SHP77 treated with DMSO at 0.1 percent for 48 hours (cell line): ENCODE results near the gene ATG2A.
A peak's percentile ranks its signal among the peaks of the same experiment; 100 is the strongest.

Experiments
- DNase-seq: peaks from one replicate; lab custom pipeline; 2025; lab: John Stamatoyannopoulos, UW

ATG2A gene

DNA sequence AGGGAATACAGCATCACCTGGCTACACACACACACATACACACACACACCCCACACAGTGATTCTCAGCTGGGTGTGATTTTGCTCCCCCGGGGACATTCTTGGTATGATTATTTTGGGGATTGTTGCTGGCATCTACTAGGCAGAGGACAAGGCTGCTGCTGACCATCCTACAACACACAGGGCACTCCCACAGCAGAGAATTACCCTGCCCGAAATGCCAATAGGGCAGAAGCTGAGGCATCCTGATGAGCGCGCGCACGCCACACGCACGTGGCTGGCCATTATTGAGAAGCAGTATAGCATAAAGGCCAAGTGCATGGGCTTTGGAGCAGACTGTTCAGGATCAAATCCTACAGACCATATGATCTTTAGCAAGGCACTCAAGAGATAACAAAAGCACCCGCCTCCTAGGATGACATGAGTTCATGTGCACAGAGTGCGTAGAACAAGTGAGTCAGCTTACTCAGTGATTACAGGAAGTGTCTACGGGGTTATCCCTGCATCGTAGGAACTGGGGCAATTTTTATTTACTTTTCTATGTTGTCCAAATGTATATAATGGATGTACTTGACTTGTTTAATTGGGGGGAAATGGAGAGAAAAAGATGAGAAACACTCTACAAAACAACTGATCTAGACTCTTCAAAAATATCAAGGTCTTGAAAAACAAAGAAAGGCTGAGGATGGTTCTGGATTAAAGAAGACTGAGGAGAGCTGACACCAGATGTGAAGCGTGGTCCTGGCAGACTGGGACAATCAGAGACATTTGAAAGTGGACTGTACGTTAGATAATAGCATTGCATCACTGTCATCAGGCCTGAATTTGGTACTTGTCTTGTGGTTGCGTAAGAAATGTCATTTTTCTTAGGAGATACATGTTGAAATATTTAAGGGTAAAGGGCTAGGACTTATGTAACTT, 31.4 kb downstream of the ATG2A start:
- no peak for DNase-seq

DNA sequence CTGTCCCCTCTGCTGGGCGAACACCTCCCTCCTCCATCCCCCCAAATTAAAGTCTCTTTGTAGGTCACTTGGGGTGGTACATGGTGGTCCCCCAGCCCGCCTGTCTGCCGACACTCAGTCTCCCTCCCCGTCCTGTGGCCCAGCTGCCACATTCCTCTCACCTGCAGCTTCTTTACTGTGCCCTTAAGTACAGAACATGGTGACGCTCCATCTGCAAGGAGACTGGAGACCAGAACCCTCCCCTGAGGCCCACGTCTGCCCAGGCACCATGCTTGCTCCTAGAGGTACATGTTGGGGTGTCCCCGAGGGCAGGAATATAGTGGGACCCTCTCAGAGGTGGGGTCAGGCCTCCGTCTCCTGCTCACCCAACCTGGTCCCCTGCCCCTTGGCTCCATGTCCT, 33.0 kb downstream of the ATG2A start:
- no peak for DNase-seq

DNA sequence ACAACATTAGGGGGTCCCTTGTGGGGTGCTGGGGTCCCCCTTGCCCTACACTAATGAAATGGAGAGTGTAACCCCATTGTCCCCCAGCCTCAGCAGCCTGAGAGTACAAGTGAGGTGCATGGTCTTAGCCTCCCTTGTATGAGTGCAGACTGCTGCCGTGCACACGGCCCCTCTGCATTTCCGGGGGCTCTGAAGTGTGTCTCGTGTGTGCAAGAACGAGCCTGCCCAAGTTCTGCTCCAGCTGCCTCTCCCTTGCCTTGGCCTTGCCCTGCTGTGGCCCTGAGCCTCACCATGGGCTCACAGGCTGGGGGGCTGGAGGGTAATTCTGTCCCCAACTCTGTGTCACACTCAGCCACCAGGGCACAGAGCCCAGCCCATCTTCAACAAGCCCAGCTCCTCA, 33.4 kb downstream of the ATG2A start:
- DNase-seq, result no peak

DNA sequence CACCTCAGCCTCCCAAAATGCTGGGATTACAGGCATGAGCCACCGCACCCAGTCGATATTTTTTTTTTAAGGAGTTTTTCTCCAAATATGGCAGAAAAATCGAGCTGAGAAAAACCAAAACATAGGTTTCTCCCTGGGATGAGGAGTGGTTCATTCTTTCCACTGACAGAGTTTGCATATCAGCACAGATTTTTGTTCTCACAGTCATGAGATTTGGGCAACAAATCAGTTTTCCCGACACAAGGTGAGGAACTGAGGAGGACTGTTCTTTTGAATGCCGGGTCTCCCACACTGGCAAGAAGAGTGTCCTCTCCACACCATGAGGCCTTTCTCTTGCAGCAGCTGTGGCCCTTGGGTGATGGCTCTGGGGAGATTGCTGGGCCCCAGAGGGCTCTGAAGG, 34.8 kb downstream of the ATG2A start:
- no peak for DNase-seq

DNA sequence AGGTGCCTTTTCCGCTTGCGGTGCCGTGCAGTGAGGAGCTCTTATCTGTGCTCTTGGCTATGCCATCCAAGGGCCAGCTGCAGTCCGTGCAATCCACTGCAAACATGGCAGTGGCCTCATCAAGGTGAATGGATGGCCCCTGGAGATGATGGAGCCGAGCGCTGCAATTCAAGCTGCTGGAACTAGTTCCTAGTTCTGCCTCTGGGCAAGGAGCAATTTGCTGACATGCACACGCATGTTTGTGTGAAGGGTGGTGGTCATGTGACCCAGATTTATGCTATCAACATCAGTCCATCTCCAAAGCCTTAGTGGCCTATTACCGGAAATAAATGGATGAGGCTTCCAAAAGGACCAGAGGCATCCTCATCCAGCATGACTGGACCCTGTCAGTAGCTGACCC, 35.5 kb downstream of the ATG2A start:
- DNase-seq, result no peak

DNA sequence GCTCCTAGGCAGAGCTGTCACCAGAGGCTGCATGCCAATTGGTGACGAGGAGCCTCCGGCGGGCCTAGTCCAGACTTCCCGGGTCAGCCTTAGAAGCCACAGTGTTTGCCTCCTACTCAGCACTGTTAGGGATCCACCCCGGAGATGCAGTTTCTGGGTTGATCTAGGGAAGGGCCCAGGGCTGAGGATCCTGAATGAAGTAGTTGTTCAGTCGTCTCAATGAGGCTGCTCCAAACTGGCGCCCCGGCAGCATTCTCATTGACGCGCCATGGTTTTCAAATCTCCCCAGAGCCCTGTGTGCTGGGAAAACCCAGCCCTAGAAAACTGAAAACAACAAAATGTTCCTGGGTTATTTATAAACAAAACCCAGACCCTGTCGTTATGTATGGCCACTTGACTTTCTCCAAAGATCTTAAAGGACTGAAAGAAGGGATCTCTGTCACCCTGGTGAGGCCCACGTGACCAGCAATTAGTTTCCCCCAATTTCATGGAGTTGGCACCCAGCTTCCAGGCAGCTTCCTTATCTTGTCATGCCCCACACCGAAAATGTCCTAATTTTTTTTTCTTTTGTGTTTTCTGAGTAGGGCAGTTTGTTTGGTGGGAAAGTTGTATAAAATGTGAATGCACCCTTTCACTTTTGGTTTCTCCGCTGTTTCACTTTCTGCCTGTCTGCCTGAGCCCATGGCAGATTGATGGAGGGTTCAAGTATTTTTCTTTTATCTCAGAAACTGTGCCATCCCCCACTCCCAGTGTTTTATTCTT, 36.6 kb downstream of the ATG2A start:
- DNase-seq, result no peak

DNA sequence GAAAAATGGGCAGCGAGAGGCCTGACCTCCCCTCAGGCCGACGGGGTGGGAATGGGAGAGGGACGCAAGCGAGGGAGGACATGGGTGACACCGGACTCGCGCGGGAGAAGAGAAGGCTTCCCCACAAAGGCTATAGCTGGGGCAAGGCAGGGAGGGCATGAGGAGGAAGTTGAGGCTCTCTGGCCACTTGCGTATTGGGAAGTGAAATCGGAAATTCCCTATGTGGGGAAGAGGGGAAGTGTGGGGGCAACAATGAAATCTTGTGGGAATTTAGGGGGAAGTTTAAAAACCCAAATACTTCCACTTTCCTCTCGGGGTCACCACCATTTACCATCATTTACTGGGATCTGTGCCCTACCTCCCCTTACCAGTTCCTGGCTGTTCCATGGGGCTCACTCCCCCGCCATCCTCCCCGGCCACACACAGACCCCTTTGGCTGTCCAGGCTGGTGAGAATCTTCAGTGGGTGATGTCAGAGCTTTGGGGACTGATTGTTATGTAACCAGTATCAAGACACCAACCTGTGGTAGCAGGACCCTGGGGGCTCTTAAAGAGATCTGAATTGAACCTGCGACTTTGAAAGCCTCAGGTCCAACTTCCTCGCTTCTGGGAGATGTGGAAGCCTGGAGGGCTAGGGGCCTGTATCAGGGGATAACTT, 37.6 kb downstream of the ATG2A start:
- no peak for DNase-seq

DNA sequence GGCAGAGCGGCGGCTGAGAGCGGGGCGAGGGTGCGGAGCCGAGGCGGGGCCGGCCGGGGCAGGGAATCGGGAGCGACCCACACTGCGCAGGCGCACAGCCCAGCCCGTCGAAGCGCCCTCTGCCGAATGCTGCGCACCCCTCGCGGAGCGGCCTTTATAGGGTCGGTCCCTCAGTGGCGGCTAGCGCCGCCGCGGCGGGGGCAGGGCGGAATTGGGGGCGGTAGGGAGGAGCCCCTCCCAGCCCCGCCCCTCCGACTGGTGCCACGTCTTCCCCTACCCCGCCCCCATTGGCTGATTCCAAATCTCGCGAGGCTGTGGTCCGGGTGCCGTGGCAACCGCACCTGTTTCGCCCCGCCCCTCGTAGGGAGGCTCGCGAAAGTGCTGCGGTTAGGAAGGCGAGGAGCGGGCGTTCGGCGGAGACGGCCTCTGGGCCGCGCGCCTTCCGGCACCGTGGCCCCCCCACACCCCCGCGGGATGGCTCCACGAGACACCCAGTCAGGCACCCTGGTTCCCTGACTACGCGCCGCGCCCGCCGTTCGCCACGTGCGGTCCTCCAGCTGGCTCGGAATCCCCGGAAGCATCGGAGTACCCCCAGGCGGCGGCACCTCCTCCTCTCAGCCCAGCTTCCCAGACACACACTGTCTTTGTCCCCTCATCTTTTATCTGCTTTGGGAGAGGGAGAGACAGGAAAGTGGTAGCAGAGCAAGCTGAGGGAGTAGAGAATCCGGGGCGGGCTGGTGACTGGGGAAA, 38.3 kb downstream of the ATG2A start, which contains the start of gene EHD1:
TSS of gene EHD1 (minus strand) at position 128 of the 750 bp plus-strand sequence. CDS start 157 bp downstream, outside the sequence.
- DNase-seq, result peak; percentile 84

DNA sequence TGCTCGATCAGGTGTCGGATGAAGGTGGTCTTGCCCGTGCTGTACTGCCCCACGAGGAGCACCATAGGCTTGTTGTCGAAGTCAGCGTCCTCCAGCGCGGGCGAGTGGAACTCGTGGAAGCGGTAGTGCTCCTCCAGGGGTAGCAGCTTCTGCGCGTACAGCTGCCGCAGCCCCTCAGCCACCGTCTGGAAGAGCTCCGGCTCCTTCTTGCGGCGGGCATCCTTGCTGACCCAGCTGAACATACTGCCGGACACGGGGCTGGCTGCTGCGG, 38.9 kb downstream of the ATG2A start:
- DNase-seq, result no peak

DNA sequence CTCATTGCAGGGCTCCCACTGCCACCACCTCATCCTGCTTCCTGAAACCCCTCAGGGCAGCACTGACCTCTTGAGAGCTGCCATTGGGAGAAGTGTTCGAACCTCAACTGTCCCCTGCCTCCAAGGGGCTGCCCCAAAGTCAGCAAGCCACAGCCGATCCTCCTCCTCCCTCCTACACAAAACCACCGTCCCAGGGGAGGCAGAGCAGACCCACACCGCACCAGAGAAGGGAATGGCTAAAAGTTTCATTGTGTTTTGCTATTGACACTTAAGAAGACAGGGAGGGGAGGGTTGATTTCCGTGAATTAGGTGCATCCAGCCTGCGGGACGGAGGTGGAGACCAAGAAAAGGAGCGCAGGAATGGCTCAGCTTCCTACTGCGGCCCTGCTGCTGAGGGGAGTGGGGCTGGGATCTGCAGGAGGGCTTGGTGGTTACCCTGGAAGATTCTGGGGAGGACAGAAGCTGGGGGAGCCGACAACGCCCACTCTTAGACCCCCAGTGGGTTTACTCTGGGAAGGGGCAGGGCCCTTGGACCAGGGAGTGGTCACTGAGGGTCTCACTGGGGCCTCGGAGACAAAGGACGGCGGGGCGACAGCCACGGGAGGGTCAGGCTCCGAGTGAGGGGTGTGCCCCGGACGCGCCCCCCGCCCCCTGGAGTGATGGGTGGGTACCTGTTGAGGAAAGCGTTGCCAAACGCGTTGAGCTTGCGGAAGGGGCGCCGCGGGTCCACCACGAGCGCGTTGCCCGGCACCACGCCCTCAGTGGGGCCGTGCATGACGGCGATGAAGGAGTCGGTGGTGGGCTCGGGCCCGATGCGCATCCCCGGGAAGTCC, 39.4 kb downstream of the ATG2A start:
- DNase-seq, result no peak

DNA sequence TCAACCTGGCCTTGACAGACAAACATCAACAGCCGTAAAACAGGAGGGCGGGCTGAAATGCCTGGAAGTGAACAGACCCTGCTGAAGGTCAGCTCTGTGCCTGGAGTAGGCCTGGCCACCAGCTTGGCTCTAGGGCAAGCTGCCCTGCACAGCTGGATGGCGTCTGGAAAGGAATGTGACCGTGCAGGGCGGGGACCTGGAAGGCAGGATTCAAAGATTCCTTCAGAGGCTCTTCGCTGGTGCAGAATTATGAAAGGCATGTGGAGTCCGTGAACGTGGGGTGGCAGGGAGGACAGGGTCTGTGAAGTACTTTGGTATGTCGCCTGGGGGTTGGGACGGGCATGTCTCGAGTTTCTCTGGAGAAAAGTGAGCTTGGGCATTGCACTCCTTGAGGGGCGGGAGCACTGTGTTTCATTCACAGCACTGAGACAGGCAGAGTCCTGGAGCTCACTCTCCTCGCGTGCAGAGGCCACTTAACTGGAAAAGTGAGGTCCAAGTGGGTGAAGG, 40.1 kb downstream of the ATG2A start:
- no peak for DNase-seq

DNA sequence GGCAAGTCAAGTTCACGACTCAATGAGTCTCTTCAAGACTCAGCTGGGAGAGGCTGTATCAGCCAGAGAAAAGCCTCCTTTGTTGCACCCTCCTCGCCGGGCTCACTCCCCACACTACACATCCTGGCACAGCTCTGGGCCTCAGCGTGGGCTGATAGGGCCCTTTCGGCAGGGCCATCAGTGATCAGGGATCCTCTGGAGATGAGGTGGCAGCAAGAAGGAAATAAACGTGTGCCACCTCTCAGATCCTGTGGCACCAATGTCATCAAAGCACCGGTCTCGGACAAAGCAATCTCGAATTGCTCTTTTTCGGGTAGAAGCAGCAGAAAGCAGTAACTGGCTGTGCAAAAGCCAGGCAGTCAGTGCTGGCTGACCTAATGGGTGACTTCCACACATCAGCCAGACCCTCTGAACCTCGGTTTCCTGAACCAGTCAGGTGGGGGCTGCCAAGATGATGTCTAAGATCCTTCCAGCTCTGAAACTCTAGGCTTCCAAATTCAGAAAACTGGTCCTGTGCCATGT, 40.7 kb downstream of the ATG2A start:
- no peak for DNase-seq

DNA sequence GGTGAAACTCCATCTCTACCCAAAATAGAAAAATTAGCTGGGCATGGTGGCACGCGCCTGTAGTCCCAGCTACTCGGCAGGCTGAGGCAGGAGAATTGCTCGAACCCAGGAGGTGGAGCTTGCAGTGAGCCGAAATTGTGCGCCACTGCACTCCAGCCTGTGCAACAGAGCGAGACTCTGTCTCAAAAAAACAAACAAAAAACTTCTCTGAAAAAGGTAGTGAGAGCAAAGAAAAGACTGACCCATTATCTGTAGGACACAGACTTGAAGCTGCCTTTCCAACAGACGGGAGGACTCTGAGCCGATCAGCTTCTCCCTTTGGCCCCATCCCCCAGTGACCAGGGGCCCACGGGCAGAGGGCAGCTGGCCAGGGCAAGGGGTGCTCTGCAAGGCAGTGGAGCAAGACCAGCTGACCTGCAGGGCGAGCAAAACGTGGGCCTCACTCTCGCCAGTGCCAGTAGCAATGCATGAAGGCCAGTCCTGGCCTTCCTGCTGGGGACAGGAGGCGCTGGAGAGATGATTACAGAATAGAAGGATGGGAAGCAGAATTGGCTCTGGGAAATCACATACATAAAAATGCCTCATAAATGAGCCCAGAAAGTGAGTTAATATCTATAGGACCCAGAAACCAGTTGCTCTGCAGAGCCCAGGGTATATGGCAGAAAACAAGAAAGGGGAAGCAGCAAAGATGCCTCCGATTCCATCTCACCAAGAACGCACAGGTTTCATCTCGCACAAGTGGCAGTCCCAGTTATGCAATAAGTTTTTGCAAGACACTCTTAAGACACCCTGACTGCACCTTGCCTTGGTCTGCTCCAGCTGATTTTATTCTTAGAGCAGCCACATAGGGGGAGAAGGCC, 41.4 kb downstream of the ATG2A start:
- no peak for DNase-seq

DNA sequence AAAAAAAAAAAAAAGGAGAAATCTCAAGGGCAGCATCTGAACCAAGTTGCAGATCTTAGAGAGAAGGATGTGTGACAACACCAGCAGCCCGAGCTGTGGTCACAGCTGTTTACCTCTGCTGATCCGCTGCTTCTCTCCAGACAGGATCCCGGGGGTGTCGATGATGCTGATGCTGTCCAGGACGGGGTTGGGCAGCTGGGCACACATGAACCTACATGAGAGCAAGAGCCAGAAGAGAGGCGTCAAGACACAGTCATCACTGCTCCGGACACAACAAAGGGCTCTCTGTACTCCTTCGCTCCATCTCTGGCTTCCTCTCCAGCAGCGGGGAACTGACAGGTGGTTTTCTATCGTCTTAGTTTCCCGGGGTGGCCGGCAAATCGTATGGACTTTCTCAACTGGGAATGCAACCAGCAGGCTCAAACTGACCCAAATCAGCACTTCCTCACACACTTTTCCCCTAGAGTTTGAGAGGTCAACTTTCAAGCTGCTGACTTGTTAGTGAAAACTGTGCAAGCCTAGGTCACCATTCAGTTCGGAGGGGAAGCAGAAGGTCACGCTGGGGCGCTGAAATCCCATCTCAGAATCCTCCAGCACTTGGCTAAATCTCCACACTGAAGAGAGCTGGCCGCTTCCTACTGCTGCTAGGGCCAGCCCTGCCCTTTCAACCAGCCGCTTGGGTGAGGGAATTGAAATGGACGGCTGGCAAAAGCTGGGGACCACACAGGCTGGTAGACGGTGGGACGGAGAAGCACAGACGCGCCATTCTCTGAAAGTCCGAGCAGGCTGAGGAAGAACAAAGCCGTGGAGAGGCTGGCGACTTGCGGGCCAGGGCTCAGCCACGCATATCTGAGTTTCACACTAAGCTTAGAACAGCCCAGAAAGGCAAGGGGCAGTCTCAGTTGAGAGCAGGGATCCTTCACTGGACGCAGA, 42.4 kb downstream of the ATG2A start:
- DNase-seq, result no peak

DNA sequence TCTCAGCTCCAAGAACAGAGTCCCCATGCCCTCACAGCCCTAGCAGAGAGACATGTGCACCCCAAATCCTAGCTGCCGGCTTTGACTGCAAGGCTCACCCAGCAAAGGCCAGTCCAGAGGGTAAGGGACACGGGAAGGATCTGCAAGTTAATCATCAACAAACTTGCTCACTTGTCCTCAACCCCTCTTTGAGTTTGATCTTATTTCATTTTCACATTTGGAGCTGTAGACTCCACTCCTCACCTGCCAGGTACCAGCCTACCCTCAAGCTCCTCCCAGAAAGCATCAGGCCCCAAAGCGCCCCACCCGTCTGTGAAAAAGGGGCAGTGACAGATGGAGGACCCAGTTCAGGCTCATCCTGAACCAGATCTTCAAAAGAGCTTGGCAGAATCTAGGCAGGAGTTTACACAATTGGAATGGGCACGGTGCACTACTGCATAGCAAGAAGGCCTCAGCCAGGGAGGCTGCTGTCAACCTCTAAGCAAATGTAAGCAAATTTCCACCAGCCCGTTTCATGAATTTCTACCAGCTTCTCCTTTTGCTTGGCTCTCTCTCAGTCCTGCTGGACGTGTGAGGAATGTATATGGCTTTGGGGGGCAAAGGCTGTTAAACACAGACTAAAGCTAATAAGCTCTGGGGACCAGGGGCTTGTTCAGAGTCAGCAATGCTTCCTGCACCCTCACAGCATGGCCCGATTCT, 44.1 kb downstream of the ATG2A start:
- no peak for DNase-seq

DNA sequence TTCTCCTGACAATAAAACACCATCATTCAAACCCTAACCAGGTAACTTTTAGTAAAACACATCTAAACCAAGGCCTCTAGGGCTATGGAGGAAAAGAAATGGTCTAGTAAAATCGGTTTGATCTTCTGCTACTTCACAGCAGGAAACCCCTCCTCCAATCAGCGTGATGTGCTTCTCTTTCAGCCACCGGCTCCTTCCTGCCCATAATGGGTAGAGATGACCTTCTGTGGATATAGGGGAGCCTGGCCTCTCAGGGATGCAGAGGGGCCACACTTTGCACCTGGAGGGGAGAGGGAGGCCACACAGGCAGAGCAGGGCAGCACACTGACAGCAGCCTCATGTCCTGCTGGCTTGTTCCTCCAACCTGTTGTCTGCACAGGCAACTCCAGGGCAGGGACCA, 45.5 kb downstream of the ATG2A start:
- no peak for DNase-seq

DNA sequence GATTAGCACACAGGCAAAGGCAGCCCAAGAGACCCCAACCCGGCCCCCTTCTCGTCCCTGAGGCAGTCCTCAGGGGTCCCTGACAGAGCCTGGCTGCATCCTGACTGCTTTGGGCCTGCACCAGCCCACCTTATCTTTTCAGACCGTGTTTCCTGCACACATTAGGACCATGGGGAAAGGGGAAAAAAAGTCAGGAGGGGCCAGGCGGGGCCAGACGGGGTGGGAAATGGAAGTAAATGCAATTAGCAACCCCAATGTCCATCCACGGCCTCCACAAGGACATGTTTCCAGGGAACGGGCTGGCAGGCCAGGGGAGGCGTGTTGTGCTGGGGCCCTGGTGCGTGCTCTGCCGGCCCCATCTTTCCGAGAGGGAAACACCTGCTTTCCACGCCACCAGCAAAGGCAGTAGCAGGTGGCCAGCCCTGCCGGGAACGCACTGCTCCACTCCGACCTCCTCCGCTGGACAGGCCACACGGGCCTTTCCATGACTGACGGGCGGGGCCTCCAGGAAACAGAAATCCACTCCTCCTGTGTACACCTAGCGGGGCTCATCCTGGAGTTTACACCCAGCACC, 46.0 kb downstream of the ATG2A start:
- no peak for DNase-seq
